Measurements from ENCODE around the gene CADM1.

The CADM1 gene

GRCh38 chr11:115504276-115505158 is at the start of gene CADM1:
CADM1 (minus strand) TSS chr11:115504415.
- peak; percentile 86 for DNase-seq

- no peak for DNase-seq
Observed at GRCh38 chr11:115552773-115553438, 48.7 kb upstream of the CADM1 start.

- no peak for DNase-seq
Observed at GRCh38 chr11:115552151-115552772, 48.0 kb upstream of the CADM1 start.

GRCh38 chr11:115550291-115551059 is 46.3 kb upstream of the CADM1 start:
- no peak for DNase-seq

GRCh38 chr11:115548878-115549528 is 44.8 kb upstream of the CADM1 start:
- DNase-seq, result no peak

DNA sequence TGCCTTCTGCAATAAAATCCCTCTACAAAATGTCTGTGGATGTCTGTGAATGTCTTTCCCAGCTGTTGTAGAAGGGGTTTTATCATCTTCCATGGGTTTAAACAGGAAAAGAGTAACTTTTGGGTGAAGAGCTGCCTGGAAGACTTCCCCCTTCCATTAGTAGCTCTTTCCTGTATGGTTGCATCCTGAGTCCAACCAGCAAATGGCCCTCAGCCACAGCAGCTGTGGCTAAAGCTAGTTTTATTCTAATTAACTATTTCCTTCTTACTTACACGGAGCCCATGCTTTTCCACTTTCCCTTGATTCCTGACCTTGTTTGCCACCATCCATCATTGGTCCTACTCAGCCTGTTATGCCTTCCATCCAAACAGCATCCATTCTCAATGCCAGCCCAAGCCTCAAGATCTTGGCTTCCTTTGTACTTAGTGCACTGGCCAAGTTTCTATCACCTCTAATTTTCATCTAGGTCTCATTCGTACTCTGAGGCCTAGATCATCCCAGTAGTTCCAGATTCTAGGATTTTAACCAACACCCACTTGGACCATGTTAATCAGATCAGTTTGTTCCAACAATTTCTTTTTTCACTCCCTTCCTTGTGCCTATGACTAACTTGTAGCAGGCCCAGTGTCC is 41.5 kb upstream of the CADM1 start:
- no peak for DNase-seq

DNA sequence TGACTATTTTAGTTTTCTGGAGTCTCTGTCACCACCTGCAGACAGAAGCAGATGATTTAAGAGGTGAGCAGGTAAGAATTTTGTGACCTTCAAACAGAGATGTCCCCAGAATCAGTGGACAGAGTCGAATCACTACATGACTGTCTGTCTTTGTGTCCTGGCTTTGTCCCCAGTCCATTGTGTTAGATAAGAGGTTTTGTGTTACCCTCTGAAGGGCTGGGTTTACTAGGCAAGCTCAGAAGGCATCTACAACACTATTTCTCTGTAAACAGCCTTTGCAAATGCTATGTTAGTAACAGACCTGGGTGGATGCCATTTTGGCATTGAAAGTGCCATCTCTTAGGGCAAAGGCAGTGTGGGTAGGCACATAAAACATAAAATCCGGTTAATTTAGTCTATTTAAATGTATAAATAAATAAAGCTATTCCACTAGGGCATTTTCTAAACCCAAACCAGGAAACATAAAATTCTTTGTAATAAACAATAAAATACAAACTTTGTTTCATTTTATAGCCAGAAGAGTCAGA is 40.3 kb upstream of the CADM1 start:
- DNase-seq, result no peak

DNA sequence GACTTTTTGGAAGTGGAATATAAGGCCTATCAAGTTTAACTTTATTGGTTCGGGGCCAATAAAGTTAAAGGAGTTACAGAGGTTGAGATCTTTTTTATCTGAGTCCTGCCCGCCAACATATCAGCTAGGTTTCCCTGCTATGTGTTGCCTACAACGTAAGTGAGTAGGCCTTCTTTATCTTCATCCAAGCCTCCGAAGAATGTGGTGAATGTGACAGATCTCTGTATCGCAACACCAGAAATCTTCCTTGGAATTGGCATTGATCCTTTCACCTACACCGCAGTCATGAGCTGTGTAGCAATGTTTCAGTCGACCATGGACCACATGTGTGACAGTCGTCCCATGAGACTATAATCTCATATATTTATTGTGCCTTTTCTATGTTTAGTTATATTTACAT is 37.3 kb upstream of the CADM1 start:
- no peak for DNase-seq

GRCh38 chr11:115539844-115540243 is 35.6 kb upstream of the CADM1 start:
- no peak for DNase-seq

DNA sequence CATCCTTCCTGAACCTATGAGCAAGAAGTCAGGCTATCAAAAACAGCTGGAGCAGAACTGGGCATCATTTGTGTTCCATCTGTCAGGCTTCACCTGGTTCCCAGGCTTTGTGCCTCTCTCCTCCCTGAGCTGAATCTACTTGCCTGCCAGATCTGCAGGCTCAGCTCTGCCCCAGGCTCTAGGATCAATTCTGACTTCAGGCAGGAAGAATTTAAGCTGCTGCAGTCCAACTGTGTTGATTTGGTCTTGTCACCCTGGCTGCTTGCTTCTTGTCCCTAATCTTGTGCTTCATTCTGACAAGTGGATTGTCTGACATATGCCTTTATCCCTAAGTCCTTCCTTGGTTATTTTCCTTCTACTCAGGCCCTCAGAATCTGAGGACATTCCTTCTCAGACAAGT is 31.6 kb upstream of the CADM1 start:
- DNase-seq, result no peak

DNA sequence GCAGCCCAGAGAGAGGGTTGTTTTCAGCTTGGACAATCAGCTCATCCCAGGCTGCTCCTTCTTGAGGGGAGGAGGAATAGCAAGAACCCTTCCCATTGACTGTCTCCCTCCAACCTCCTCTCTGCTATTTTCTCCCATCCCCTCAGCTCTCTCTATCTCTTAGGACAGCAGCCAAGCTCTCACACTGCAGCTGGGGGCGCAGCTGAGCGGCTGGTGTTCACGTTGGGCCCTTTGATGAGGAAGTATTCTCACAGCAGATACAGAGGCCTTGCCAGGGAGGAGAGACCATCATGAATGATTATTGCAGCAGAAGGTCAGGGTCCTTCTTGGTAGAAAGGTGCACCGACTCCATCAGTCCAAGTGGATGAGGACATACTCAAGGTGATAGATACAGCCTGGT is 26.5 kb upstream of the CADM1 start:
- no peak for DNase-seq

DNA sequence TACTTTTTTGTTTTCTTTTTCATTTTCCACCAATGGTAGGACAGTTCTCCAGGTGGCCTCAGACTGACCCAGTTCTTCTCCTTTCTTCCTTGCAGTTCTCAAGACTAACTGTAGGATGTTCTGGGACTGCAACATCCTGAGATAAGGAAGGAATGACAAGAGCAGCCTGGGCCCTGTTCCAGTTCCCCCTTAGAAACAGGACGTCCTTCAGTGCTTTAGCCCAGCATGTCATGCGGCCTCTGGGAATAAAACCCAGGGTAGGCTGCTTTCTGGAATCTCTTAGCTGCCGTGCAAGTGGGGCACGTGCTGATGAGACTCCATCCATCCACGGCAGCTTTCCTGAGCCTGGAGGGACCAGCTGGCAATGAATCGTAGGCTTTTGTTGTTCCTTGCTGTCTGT is 24.0 kb upstream of the CADM1 start:
- no peak for DNase-seq

DNA sequence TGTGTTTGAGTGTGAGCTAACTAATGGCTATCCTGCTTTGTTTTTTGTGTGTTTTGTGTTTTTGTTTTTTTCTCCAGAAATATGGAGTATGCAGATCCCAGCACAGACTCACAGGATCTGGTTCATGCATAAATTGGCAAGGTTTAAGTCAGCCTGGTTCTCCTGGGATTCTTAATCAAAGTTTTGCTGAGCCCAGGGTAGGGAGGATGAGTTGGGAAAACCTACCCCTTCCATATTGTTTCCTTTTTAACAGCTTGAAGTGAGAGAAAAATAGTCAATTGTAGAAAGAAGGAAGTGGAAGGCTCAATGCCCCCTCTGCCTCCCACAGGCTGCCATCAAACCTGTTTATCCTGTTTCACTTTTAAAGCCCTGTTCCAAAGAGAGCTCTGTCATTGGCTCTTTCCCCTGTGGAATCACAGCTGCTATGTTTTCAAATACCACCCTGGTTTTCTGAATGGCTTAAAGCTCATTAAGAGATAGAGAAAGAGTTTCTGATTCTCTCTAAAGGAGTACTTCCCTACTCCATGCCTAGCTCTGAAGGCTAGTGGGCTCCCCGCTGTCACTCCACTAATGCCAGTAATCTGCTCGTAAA is 23.4 kb upstream of the CADM1 start:
- DNase-seq, result no peak

- DNase-seq, result no peak
Observed at GRCh38 chr11:115525531-115526006, 21.4 kb upstream of the CADM1 start.

GRCh38 chr11:115524572-115524971 is 20.4 kb upstream of the CADM1 start:
- no peak for DNase-seq

- no peak for DNase-seq
Observed at GRCh38 chr11:115523727-115524399, 19.6 kb upstream of the CADM1 start.

- no peak for DNase-seq
Observed at GRCh38 chr11:115522302-115522701, 18.1 kb upstream of the CADM1 start.

GRCh38 chr11:115521825-115522224 is 17.6 kb upstream of the CADM1 start:
- DNase-seq, result no peak

- DNase-seq, result no peak
Observed at GRCh38 chr11:115518983-115519628, 14.9 kb upstream of the CADM1 start.
